Erythroblast (primary cell): ENCODE data around the gene DYRK4.

Experiments
- GATA1 ChIP-seq: IDR thresholded peaks from 2 replicates; pipeline ENCODE4 v1.6.1; 2011; ENCODE audit warnings: low read depth, mild to moderate bottlenecking, control low read depth, low read length, moderate library complexity
- POLR2A ChIP-seq: IDR thresholded peaks from 2 replicates; pipeline ENCODE4 v1.6.1; 2011; ENCODE audit warnings: mild to moderate bottlenecking, low read length

GRCh38 chr12:4535092-4535491 is 26.9 kb upstream of the DYRK4 start:
- no peak for TF ChIP-seq POLR2A
- no peak for TF ChIP-seq GATA1
